ENCODE measurements around the gene F11R. TPM values are rescaled to one million over a fixed set of nuclear protein-coding genes. Genes with fewer than 3 reads are reported as not detected.
"Not testable (repeated sequence)": the region's sequence is repeated elsewhere in the genome, so short reads cannot be mapped to it uniquely, and the experiment has no call there.

The F11R gene
- total and polyA plus RNA-seq, 2 donors (not counting 3 experiments of a cell fraction or from before 2014, with no cell fraction given) = 97.0 to 124 TPM

DNA sequence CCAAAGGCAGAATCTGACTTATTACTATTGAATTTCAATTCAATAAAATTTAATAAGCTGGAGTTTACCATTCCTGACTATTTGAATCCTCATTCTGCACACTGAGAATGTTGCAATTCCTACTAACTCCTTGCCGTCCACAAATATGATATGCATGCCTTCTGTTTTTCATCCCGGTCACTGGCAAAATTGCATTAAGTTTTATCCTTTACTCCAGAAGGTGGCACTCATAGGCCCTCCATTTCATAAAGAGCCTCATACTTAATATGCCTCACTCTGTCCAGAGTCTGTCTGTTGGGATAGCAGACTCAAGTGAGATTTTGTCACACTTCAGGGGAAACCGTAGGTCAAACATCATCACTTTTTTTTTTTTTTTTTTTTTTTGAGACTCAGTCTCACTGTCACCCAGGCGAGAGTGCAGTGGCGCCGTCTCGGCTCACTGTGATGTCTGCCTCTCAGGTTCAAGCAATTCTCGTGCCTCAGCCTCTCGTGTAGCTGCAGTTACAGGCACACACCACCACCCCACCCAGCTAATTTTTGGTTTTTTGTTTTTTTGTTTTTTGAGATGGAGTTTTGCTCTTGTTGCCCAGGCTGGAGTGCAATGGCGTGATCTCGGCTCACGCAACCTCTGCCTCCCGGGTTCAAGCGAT lies 27.3 kb downstream of the F11R start:
- Histone ChIP-seq H3K4me3 (replicated peaks in 1 of 3; ENCODE audit: insufficient read depth in 1 of 3, low read depth in 1 of 3, low read length in 3 of 3) (no peak overlapping the region), H3K9me3 (replicated peaks; ENCODE audit: control insufficient read depth, insufficient read depth, low read length) (no peaks in the 10 kb centered on the region), H3K79me2 (ENCODE audit: control insufficient read depth, insufficient read depth, low read length) (no peaks in the 10 kb centered on the region), H3K27me3 (ENCODE audit: control insufficient read depth in 2 of 2, insufficient read depth in 2 of 2, low read length in 2 of 2) (no peaks in the 10 kb centered on the region), H3K36me3 (ENCODE audit: control insufficient read depth in 2 of 2, extremely low read depth in 1 of 2, insufficient read depth in 2 of 2, low read length in 2 of 2) (peaks cover 0 to 3% of the 10 kb centered on the region in 2 experiments), H3K4me2 (ENCODE audit: insufficient read depth, low read length) (no peak overlapping the region), H3K4me1 (ENCODE audit: control insufficient read depth, extremely low read depth, insufficient read depth, low read length) (peaks cover 31% of the 10 kb centered on the region), H2AFZ (ENCODE audit: low read depth, low read length) (no peak overlapping the region), H3K9me1 (replicated peaks; ENCODE audit: control insufficient read depth, extremely low read depth, insufficient read depth, low read length) (no peaks in the 10 kb centered on the region), H4K20me1 (replicated peaks; ENCODE audit: control insufficient read depth, extremely low read depth, insufficient read depth, low read length) (no peaks in the 10 kb centered on the region), H3K9ac (replicated peaks; ENCODE audit: extremely low read depth, insufficient read depth, low read length) (no peak overlapping the region), H3K27ac (ENCODE audit: insufficient read depth, low read depth, low read length) (no peak overlapping the region)
- dilution Hi-C loops (cut with MboI; ENCODE audit: extremely low pct_ligation_motif_present, low sequenced_read_pairs) (no loop called here), intact Hi-C loops (cut with micrococcal nuclease) (loop anchor here (1.0 kb wide), 2 partner anchors 105 to 147 kb away; partner anchors contain the start of gene KLHDC9)
- FAIRE-seq (peak; percentile 79), DNase-seq (ENCODE audit: low read depth, low spot score) (peak; percentile 58)
- BruUV-seq (replicated peaks) = no TSS peak
- TF ChIP-seq FOS (IDR thresholded peaks at IDR 0.05; ENCODE audit: borderline replicate concordance, insufficient read depth, low read length) = no peak
- peak; percentile 10 to 27 for TF ChIP-seq CTCF (IDR thresholded peaks at IDR 0.05; ENCODE audit: extremely low read depth in 1 of 2, insufficient read depth in 1 of 2, low read depth in 1 of 2, low read length in 2 of 2)
- ChIA-PET CTCF (interaction anchor here (0.7 to 5.5 kb wide), 7 partner anchors 25 to 163 kb away, joined by 3 to 197 read pairs (median 4); partner anchors contain the start of genes F11R, KLHDC9, TSTD1 and USF1), POLR2A (interaction anchor here (1.7 kb wide), 1 partner anchor 52 kb away, joined by 4 read pairs; the partner anchor contains the start of gene USF1)

GRCh38 chr1:160992036-160992435 lies 28.9 kb downstream of the F11R start:
- intact Hi-C loops (cut with micrococcal nuclease); H3K36me3 ChIP-seq (ENCODE audit: control insufficient read depth in 2 of 2, extremely low read depth in 1 of 2, insufficient read depth in 2 of 2, low read length in 2 of 2); H2AFZ ChIP-seq (ENCODE audit: low read depth, low read length); H3K9ac ChIP-seq (replicated peaks; ENCODE audit: extremely low read depth, insufficient read depth, low read length); H3K4me3 ChIP-seq (replicated peaks in 1 of 3; ENCODE audit: insufficient read depth in 1 of 3, low read depth in 1 of 3, low read length in 3 of 3); H3K9me3 ChIP-seq (replicated peaks; ENCODE audit: control insufficient read depth, insufficient read depth, low read length); H3K27me3 ChIP-seq (ENCODE audit: control insufficient read depth in 2 of 2, insufficient read depth in 2 of 2, low read length in 2 of 2); POLR2A ChIA-PET; H3K79me2 ChIP-seq (ENCODE audit: control insufficient read depth, insufficient read depth, low read length); BruUV-seq (replicated peaks); dilution Hi-C loops (cut with MboI; ENCODE audit: extremely low pct_ligation_motif_present, low sequenced_read_pairs); H3K4me2 ChIP-seq (ENCODE audit: insufficient read depth, low read length); H3K27ac ChIP-seq (ENCODE audit: insufficient read depth, low read depth, low read length); DNase-seq (ENCODE audit: low read depth, low spot score); H3K9me1 ChIP-seq (replicated peaks; ENCODE audit: control insufficient read depth, extremely low read depth, insufficient read depth, low read length); H4K20me1 ChIP-seq (replicated peaks; ENCODE audit: control insufficient read depth, extremely low read depth, insufficient read depth, low read length): not testable (repeated sequence)
- peaks cover 23% of the 10 kb centered on the region for H3K4me1 ChIP-seq (ENCODE audit: control insufficient read depth, extremely low read depth, insufficient read depth, low read length)
- FAIRE-seq = peak; percentile 64
- CTCF ChIA-PET = interaction anchor here (1.0 to 3.0 kb wide), 3 partner anchors 40 to 157 kb away, joined by 3 to 11 read pairs (median 8); partner anchors contain the start of gene KLHDC9
